HG03439 (cell line): ENCODE data around the gene RYR2.
"Not testable (repeated sequence)": the region's sequence is repeated elsewhere in the genome, so short reads cannot be mapped to it uniquely, and the experiment has no call there.

Source experiments
- ATAC-seq: cut with Tn5 transposase; IDR thresholded peaks from one replicate; pipeline ENCODE4 v1.9.1; 2021; ENCODE audit warnings: mild to moderate bottlenecking, moderate library complexity; ENCODE audit not compliant: unreplicated experiment

Gene RYR2

DNA sequence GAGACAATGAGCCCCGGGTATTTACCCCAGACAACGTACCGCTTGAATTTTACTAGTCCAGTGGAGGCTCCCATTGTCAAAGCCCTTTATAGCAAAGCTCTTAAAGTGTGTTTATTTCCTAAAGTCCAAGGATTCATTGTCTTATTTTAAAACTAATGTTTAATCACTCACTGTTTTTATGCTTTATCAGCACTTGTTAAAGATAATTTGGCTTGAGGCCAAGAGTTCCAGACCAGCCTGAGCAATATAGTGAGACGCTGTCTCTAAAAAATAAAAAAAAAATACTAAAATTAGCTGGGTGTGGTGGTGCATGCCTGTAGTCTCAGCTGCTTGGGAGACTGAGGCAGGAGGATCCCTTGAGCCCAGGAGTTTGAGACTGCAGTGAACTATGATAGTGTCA is 202.8 kb downstream of the RYR2 start:
- ATAC-seq, result no peak

GRCh38 chr1:237247442-237247841 is 205.5 kb downstream of the RYR2 start:
- no peak for ATAC-seq

- no peak for ATAC-seq
These were observed 207.1 kb downstream of the RYR2 start for GRCh38 chr1:237249120-237249519.

- ATAC-seq, result no peak
These were observed 208.1 kb downstream of the RYR2 start for GRCh38 chr1:237250055-237250454.

GRCh38 chr1:237255071-237255470 is 213.1 kb downstream of the RYR2 start:
- ATAC-seq, result no peak

GRCh38 chr1:237258871-237259270 is 216.9 kb downstream of the RYR2 start:
- no peak for ATAC-seq

DNA sequence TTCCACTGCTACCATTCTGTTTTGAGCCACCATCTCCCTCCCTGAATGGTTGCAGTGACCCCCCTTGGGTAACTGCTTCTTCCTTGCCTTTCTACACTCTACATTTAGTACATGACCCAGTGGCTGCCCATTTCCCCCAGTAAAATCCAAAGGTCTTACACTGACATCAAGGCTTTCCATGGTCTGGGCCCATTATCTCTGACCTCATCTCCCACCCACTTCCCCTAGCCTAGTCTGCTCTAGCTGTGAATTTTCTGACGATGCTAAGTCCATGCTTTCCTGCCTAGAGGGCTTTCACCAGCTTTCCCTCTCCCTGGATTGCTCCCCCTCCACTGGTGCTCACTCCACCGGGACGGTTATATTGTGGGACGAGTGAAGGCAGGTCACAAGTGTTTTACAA is 219.2 kb downstream of the RYR2 start:
- ATAC-seq, result no peak

DNA sequence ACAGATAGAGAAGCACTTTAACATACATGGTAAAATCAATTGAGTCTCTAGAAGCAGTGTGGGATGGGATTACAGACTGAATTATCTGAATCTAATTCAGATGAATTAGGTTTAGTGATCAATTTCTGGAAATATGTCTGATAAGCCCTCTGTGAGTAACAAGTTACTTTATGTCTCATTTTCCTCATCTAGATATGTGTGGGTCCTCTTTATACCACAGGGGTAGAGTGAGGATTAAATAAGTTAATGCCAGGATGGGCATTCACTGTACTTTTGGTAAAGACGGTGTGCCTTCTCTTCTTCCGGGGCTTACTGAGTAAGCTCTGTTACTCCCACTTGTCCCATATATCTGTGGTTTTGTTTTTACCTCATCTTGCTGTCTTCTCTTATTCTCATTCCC is 225.8 kb downstream of the RYR2 start:
- ATAC-seq, result no peak

- no peak for ATAC-seq
These were observed 228.0 kb downstream of the RYR2 start for GRCh38 chr1:237269938-237270337.

GRCh38 chr1:237270353-237270752 is 228.4 kb downstream of the RYR2 start:
- no peak for ATAC-seq

DNA sequence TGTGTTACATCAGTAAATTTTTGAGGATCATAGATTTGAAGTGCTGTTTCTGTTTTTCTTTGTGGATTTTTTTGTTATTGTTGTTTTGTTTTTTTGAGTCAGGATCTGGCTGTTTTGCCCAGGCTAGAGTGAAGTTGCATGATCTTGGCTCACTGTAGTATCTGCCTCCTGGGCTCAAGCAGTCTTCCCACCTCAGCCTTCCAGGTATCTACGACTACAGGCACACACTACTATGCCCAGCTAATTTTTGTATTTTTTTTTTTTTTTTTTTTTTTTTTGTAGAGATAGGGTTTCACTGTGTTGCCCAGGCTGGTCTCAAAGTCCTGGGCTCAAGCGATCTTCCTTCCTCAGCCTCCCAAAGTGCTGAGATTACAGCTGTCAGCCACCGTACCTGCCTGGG is 236.0 kb downstream of the RYR2 start:
- not testable (repeated sequence) for ATAC-seq

DNA sequence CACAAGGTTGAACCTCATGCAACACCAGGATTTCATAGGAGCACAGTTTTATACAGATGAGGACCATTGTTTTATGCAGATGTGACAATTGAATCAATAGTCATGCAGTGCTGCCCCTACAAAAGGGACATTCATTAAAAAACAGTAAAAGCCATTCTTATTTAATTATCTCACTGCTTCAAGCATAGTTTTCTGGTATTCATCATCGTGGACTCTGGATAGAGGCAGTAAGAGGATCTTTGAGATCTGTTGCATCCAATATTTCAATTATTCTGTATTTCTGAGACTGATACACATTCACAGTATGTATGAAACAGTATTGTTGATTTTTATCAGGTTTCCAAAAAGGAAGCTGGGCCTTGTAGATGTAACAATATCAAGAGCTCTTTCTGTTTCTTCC is 237.6 kb downstream of the RYR2 start:
- ATAC-seq, result no peak

DNA sequence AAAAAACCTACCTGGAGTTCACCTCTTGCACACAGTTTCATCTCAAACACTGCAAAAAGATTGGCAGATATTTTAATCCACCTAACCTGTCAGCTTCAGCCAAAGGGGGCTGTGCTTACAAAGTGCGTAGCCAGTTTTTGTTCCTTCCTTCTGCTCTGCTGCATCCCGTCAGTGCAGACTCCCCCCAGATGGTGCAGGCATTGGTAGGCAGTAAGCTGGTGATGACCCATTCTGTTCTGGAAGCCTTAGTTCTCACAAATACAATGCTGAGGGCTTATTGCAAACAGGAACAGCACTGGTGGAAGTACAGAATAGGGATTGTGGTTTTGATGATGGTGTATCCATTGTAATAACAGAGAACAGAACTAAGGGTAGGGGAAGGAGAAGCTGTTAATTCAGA is 239.5 kb downstream of the RYR2 start:
- ATAC-seq, result no peak

- no peak for ATAC-seq
These were observed 240.3 kb downstream of the RYR2 start for GRCh38 chr1:237282208-237282783.

GRCh38 chr1:237287876-237288521 is 246.0 kb downstream of the RYR2 start:
- no peak for ATAC-seq

GRCh38 chr1:237293804-237294203 is 251.8 kb downstream of the RYR2 start:
- ATAC-seq, result no peak

- ATAC-seq, result no peak
These were observed 254.9 kb downstream of the RYR2 start for GRCh38 chr1:237296861-237297260.

- ATAC-seq, result no peak
These were observed 258.7 kb downstream of the RYR2 start for GRCh38 chr1:237300642-237301041.

DNA sequence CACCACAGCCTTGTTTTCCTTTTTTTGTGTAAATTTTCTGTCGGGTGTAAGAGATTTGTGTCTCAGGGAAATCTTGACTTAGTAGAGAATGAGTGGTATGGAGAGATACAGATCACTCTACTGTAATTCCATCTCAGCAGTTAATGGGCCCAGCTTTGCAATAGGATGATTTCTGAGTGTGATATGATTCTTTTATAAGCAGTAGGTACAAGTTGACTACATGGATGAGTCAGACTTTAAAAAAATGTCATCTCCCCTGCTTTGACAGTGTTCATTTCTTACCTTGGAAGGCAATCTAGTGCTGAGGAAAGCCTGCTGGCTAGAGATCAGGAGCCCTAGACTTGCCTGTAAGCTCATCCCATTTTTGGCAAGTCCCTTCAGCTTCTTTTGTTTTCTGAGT is 261.9 kb downstream of the RYR2 start:
- ATAC-seq, result no peak

GRCh38 chr1:237306726-237307125 is 264.7 kb downstream of the RYR2 start:
- ATAC-seq, result no peak

GRCh38 chr1:237309595-237310118 is 267.7 kb downstream of the RYR2 start:
- no peak for ATAC-seq

- ATAC-seq, result no peak
These were observed 274.4 kb downstream of the RYR2 start for GRCh38 chr1:237316352-237316751.

GRCh38 chr1:237318748-237319147 is 276.8 kb downstream of the RYR2 start:
- ATAC-seq, result no peak
